ENCODE measurements around the gene PGLYRP4.
A peak's percentile ranks its signal among the peaks of the same experiment; 100 is the strongest.
"Not testable (repeated sequence)": the region's sequence is repeated elsewhere in the genome, so short reads cannot be mapped to it uniquely, and the experiment has no call there.

PGLYRP4 gene

DNA sequence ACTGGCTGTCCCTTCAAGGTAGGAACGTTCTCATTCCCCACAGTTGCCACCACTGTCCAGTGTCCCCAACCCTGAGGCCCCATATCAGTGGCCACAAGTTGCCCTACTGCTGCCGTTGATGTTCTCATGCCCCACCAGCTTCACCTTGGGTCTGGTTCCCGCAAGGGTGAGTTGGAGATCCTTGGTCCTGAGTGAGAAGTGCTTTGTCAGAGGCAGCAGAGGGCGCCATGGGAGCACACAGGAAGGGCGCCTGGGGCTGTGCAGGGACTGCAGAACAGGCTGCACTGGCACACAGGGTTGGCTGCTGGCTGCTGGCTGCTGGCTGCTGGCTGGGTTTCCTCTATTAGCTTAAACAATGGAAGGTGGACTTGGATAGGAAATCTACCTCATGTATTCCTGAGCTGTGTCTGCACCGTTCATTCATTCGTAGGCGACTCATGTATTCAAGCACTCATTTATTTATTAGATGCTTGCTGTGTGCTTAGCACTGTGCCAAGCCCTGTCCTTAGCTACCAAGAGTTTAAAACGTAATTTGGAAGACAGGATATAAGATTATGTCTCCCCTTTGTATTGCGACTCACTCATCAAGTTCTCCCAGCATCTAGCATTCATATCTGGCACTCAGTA is 6.9 kb upstream of the PGLYRP4 start:
- peak; percentile 27 to 57 for DNase-seq

- DNase-seq: no peak
These were observed 6.0 kb upstream of the PGLYRP4 start for GRCh38 chr1:153354515-153355193.

- DNase-seq: no peak
These were observed 4.7 kb upstream of the PGLYRP4 start for GRCh38 chr1:153353226-153353947.

- DNase-seq: peak; percentile 14 to 52
These were observed 3.9 kb upstream of the PGLYRP4 start for GRCh38 chr1:153352523-153352922.

DNA sequence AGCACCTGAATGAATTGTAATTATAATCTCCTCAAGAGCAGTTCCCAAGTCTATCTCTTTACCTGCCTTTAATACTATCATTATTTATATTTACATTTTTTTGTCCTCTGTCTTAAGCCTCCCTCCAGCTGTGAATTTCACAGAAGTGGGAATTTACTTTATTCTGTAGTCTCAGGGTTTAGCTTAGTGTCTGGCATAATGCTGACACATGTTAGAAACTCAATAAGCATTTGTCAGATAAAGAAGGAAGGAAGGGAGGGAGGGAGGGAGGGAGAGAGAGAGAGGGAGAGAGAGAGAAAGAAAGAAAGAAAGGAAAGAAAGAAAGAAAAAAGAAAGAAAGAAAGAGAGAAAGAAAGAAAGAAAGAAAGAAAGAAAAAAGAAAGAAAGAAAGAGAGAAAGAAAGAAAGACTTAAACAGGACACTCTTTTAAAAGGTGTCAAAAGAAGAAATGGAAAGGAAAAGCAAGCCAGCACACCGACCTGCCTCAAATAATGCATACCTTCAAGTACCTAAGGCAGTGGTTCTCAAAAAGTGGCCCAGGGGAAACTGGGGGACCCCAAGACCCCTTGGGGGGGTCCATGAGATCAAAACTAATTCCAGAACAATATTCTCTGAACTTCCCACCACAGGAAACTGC is 1.8 kb upstream of the PGLYRP4 start:
- DNase-seq: no peak

DNA sequence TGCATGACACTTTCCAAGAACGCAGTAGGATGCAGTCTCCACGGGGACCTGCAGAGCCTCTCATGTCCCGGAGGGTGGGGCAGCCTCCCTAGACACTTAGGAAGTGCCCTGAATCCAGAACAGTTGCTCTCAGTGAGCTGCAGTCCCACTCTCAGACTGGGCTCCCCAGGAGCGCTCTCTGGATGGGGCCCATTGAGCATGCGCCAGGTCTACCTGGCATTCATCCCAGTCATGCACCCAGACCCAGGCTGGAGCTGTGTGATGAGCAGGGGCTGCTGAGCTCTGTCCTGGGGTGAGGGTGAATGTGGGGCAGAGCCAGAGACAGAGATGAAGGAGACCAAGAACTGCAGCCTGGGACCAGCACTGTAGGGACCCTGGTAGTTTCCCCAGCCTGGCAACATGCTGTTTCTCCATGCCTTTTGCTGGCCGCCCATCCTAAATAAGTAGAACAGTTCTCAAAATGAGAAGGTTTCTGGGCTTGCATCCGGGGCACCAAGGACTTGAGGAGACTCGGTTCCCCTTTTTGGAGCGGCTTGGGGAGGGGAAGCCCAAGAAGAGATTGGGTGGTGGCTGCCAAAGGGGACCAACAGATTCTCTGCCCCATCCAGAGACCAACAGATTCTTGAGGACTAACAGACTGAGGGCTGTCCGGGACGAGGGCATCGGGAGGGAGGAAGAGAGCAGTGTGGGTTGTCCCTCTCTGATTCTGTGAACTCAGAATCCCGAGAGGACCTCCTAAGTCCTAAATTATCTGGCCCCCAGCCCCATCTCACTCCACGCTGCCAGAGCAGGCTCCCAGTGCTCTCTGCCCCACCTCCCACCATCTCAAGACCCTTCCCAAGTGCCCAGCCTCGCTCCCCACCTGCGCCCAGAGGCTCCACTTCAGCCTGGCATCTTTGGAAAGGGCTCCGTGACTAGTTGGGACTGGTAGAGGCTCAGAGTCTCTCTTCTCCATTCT is 1.0 kb upstream of the PGLYRP4 start:
- no peak for DNase-seq

DNA sequence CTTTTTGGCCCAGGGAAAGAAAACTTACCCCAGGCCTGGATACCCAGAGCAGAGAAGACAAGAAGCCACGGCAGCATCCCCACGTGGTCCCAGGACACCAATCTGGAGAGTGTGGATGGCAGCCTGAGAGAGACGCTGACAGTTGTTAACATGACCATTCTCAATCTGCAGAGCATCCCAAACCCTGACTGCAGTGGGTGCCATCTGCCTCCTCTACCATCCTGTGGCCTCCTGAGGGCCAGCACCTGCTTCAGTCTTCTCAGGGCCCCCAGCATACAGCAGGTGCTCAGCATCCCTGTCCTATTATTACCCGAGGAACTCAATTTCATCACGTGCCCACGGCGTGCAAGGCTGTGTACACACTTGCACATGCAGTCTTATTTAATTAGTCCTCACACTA is 785 bp downstream of the PGLYRP4 start:
- no peak for DNase-seq

- not testable (repeated sequence) for DNase-seq
These were observed 1.6 kb downstream of the PGLYRP4 start for GRCh38 chr1:153347049-153347448.

- no peak for DNase-seq
These were observed 2.4 kb downstream of the PGLYRP4 start for GRCh38 chr1:153346077-153346723.

GRCh38 chr1:153345187-153346076 is 3.2 kb downstream of the PGLYRP4 start:
- DNase-seq: no peak

GRCh38 chr1:153344718-153345025 is 4.0 kb downstream of the PGLYRP4 start:
- peak in 1 of 2 donors; percentile 19 for DNase-seq

DNA sequence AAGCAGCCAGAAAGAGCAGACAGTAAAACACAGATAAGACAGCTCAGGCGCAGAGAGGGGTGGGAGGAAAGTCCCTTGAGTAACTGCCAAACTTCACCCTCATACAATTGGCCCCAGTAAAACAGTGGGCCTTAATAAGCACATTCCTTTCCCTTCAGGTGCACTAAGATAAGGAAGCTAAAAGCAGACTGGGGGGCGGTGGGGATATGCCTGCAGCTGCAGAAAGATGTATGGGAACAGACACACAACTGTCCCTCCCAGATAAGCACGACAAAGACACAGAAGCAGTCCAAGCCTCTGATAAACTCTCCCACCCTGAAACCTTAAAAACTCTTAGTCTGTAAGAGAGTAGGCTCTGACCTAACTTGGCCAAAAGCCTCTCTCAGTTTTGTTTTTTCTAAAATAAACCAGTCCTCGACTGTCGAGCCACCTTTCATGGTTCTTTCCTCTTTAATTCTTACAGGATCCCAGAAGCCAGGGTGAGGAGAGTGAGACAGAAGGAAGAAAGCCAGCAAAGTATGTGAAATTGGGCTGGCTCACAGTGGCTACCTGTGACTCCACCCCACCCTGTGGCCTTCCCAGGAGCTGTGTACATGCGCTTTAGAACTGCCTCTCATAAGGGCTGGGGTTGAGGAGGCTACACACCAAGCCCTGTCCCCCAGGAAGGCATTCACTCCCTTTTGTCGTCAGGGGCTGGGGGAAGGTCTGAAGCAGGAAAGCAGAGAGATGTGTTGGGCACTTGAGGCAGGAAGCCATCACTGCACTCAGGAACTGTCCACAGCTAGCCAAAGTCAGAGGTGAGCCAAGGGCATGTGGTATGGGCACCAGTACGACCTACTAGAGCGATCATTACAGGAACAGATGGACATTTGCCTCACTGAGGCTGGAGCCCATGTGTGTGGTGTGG is 4.6 kb downstream of the PGLYRP4 start:
- DNase-seq: no peak

- DNase-seq: no peak
These were observed 5.5 kb downstream of the PGLYRP4 start for GRCh38 chr1:153343040-153343681.

DNA sequence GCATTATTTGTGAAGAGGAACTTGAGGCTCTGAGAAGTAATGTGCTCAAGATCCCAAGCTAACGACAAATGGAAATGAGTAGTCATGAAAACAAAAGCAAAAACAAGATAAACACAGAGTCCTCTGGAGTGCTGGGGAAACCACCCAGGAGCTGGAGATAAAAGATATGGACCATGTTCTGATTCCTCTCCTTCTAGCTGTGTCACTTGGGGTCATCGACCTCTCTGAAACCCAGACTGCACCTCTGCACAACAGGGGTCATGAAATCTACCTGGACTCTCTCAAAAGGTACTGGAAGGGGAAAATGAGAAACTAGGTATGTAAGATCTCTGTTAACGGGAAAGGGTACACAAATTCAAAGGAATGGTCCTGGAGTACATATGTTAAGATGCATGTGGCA is 6.5 kb downstream of the PGLYRP4 start:
- DNase-seq: no peak

DNA sequence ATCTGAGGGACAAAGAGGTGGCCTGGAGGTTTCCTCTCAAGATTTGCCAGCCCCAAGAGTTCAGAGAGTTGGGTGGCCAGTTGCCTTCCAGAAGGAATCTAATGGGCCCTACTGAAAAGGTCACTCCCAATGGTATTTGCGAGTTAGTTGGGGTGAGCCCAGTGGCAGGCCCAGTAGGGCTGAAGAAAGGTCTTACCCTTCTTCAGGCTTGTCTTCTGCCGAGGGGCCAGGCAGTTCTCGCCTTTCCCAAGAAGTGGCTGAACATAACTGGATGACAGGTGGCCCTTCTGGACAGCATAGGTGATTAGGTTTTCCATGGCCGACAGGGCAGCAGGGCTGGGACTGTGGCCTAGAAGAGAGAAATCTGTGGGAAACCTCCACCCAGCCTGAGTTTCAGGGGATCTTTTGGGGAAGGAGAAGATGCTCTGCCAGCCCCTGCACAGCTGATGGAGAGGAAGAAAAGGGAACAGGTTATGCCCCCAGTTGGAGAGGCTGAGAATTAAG is 7.2 kb downstream of the PGLYRP4 start:
- DNase-seq: no peak

DNA sequence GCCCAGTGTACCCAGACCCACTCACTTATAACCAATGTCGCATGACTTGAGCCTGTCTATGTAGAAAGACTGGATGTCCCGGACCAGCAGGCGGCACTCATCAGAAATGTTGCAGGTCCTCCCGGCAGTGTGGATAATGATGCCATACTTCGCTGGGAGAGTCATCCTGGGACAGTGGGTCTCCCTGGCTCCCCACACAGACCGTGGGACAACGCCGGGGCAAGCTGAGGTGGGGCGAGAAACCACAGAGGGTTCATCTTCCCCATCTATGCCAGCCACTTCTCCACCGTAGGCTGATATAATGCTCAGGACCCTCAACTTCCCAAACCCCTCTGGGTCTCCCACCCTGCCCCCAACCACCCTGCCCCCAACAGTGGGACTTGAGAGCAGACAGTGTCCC is 8.3 kb downstream of the PGLYRP4 start:
- no peak for DNase-seq

DNA sequence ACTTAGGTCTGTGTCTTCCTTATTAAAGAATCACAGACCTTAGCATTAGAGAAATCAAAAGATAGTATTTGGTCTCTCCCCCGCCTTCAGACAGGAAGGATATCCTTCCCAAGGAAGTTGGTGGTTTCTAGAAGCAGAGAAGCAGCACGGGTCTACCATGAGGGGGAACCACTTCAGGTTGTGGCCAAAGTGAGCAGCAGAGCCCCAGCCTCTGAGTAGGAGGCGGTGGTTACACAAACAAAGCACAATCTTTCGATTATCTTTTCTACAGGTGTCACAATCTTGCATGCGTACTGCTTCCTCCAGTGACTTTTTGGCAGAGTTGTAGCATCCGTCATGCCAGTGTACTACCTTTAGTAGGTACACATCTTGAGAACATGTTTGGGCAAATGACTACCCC is 8.8 kb downstream of the PGLYRP4 start:
- DNase-seq: no peak

DNA sequence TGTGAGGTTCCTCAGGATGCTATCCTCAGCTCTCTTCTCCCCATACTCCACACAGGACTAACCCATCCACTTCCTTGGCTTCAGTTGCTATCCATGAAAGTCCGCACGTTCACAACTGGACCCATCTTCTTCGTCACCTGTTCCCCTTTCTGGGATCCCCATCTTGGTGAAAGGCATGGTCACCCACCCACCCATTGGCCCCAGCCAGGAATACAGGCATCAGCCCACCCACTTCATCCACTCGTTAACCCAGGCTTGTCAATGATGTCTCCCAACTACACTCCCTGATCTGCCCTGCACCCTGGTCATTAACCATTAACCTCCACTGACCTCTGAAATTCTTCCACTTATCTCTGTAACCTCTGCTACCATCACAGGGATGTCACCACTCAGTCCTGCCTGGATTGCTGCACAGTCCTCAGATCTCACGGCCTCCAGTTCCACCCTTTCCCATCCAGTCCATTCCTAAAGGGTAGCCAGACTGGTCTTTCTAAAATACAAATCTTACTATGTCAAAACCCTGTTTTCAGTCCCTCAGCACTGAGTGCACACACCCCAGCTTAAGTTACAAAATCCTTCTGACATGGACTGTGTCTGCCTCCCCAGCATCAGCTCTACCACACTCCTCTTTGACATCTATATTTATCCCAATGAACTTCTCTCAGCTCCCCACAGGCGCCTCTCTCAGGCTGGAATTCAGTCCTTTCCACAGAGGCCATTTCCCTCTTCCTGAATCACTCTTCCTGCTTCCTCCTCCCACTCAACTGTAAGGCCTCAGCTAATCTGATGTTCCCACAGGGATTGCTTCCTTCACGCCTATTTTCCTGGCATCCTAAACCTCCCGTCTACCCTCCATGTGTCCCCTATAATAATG is 10.4 kb downstream of the PGLYRP4 start:
- DNase-seq: no peak
